Measurements from ENCODE around the gene RNF31. TPM values are rescaled to one million over a fixed set of nuclear protein-coding genes. Genes with fewer than 3 reads are reported as not detected.

The RNF31 gene
- total and polyA plus RNA-seq, 2 donors (not counting 1 experiment from before 2014, with no cell fraction given): 69.8 to 103 TPM

DNA sequence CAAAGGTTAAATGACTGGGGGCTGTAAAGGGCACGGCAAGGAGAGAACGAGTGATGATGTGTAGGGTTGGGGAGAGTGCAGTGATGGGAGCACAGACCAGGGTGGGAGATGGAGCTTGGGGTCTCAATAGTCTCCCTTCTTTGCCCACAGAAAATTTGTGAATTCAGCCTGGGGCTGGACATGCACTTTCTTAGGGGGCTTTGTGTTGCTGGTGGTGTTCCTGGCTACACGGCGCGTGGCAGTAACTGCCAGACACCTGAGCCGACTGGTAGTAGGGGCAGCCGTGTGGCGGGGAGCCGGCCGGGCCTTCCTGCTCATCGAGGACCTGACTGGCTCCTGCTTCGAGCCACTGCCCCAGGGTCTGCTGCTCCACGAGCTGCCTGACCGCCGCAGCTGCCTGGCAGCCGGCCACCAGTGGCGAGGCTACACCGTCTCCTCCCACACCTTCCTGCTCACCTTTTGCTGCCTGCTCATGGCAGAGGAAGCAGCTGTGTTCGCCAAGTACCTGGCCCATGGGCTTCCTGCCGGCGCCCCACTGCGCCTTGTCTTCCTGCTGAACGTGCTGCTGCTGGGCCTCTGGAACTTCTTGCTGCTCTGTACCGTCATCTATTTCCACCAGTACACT, 15.1 kb upstream of the RNF31 start:
- CTCF ChIA-PET: interaction anchor here (3.0 kb wide), 1 partner anchor 29 kb away, joined by 12 read pairs; the partner anchor contains the start of gene IRF9

More for the DNA sequence above, 15.1 kb upstream of the RNF31 start:
- H3K9ac ChIP-seq (ENCODE audit: low read length): no peak overlapping the region
- no peak overlapping the region for H3K4me3 ChIP-seq (ENCODE audit: control extremely low read depth in 1 of 5, extremely low read depth in 1 of 5, insufficient read depth in 1 of 5, low read depth in 2 of 5, low read length in 4 of 5)
- intact Hi-C loops (cut with micrococcal nuclease): no loop called here
- H3K4me1 ChIP-seq (ENCODE audit: control insufficient read depth in 2 of 2, insufficient read depth in 2 of 2, low read length in 2 of 2): peaks cover 33 to 34% of the 10 kb centered on the region in 2 donors
- H3K27me3 ChIP-seq (replicated peaks in 1 of 4; ENCODE audit: control extremely low read depth in 1 of 4, control insufficient read depth in 3 of 4, insufficient read depth in 4 of 4, low read length in 3 of 4): no peaks in the 10 kb centered on the region
- DNase-seq (peak; percentile 18), ATAC-seq (ENCODE audit: low read depth) (no peak)
- H3K4me1 Mint-ChIP-seq: peaks cover 34% of the 10 kb centered on the region
- H3K27ac Mint-ChIP-seq: peak overlapping the region; percentile 32
- 40% methylated on average over 24 of the region's 24 CpGs for WGBS (ENCODE audit: insufficient coverage)
- peak overlapping the region; percentile 29 for H3K4me2 ChIP-seq (replicated peaks; ENCODE audit: low read depth, low read length, poor library complexity, severe bottlenecking)
- no peaks in the 10 kb centered on the region for H3K27me3 Mint-ChIP-seq
- peak overlapping the region; percentile 22 for H2AFZ ChIP-seq (ENCODE audit: insufficient read depth, low read depth, low read length, poor library complexity, severe bottlenecking)
- H3K9me3 ChIP-seq (ENCODE audit: control extremely low read depth in 1 of 3, control insufficient read depth in 2 of 3, insufficient read depth in 1 of 3, low read length in 2 of 3): no peaks in the 10 kb centered on the region
- POLR2A ChIA-PET: interaction anchor here (1.2 kb wide), 1 partner anchor 81 kb away, joined by 3 read pairs; the partner anchor contains the start of gene CHMP4A
- no peak overlapping the region for H3K27ac ChIP-seq (ENCODE audit: low read length in 2 of 2)
- H3K4me3 Mint-ChIP-seq: no peak overlapping the region
- no peak for TF ChIP-seq CTCF (IDR thresholded peaks at IDR 0.05)
- TF ChIP-seq EZH2 (IDR thresholded peaks at IDR 0.05; ENCODE audit: borderline replicate concordance, insufficient read depth, low read depth, low read length, poor library complexity, severe bottlenecking): no peak
- H3K9me3 Mint-ChIP-seq (ENCODE audit: insufficient read depth): no peaks in the 10 kb centered on the region
- H3K79me2 ChIP-seq (ENCODE audit: control insufficient read depth, insufficient read depth, low read length): peaks cover 21% of the 10 kb centered on the region
- H3K36me3 ChIP-seq (replicated peaks in 1 of 2; ENCODE audit: control extremely low read depth in 1 of 2, control insufficient read depth in 1 of 2, extremely low read depth in 1 of 2, insufficient read depth in 2 of 2, low read length in 1 of 2): peaks cover 0 to 1% of the 10 kb centered on the region in 2 experiments
- H4K20me1 ChIP-seq (ENCODE audit: control insufficient read depth, insufficient read depth, low read length, poor library complexity, severe bottlenecking): peaks cover 7% of the 10 kb centered on the region
